Prostate gland (tissue), 2 donors: Measurements from ENCODE around the gene RPP30. TPM values are rescaled to one million over a fixed set of nuclear protein-coding genes. Genes with fewer than 3 reads are reported as not detected.

ENCODE experiments used
- DNase-seq: peaks from one replicate; pipeline ENCODE4 v3.0.0-alpha.2; 2019; ENCODE audit warnings: low spot score
- H3K27ac ChIP-seq, 2 donors: fragments of 200-600 bp; sonication (generic); 2 replicates each; pipeline ENCODE4 v1.5.1; 2017 to 2019
- H3K27me3 ChIP-seq: fragments of 200-600 bp; sonication (generic); replicated peaks from 2 replicates; pipeline ENCODE4 v1.5.1; 2019; ENCODE audit not compliant: insufficient read depth
- H3K36me3 ChIP-seq, 2 donors: fragments of 200-600 bp; sonication (generic); 1 replicate in 1 of 2; 2 replicates in 1 of 2; pipeline versions ENCODE4 v1.5.1 to v1.8.1; 2017 to 2019
- H3K4me1 ChIP-seq: fragments of 200-600 bp; sonication (generic); replicated peaks from 2 replicates; pipeline ENCODE4 v1.5.1; 2019
- H3K4me3 ChIP-seq, 2 donors: fragments of 200-600 bp; sonication (generic); 2 replicates each; pipeline ENCODE4 v1.5.1; 2017 to 2019
- H3K9me3 ChIP-seq: fragments of 200-600 bp; sonication (generic); 2 replicates; pipeline ENCODE4 v1.5.1; 2017
- POLR2A ChIP-seq: fragments of 450-650 bp; IDR thresholded peaks from one replicate; pipeline ENCODE4 v1.6.1; 2016; ENCODE audit warnings: antibody characterized with exemption, mild to moderate bottlenecking
- POLR2AphosphoS5 ChIP-seq: sonication (generic); formaldehyde crosslinking; IDR thresholded peaks from one replicate; pipeline ENCODE4 v1.6.1; 2017; ENCODE audit warnings: antibody characterized with exemption
- WGBS: methylation state at CpG from one replicate; pipeline ENCODE4 v1.1.5; 2018; 5-methylcytosine and 5-hydroxymethylcytosine counted together
- intact Hi-C: fragments of 100-400 bp; cut with DNase I; formaldehyde crosslinking; loops from one replicate; pipeline ENCODE4 v1.14.2; 2022
- total RNA-seq, 2 donors: library from RNA; depleted of rRNA; stranded (reverse); fragments of >200 nt; gene quantifications; one replicate each; pipeline ENCODE4 v1.1.0, GENCODE V29; 2016
- TF ChIP-seq, protein P1 (sequence below), 4 experiments: fragments of 200-600 bp in 2 of 4; fragments of 450-650 bp in 2 of 4; sonication (generic) in 2 of 4; IDR thresholded peaks; 1 replicate in 3 of 4; 2 replicates in 1 of 4; pipeline ENCODE4 v1.5.1; 2016 to 2019; ENCODE audit warnings: antibody characterized with exemption in 4 of 4, mild to moderate bottlenecking in 2 of 4, moderate library complexity in 2 of 4

Gene RPP30
- 10 to 100 TPM; 37.1 to 43.6 TPM for total RNA-seq

DNA sequence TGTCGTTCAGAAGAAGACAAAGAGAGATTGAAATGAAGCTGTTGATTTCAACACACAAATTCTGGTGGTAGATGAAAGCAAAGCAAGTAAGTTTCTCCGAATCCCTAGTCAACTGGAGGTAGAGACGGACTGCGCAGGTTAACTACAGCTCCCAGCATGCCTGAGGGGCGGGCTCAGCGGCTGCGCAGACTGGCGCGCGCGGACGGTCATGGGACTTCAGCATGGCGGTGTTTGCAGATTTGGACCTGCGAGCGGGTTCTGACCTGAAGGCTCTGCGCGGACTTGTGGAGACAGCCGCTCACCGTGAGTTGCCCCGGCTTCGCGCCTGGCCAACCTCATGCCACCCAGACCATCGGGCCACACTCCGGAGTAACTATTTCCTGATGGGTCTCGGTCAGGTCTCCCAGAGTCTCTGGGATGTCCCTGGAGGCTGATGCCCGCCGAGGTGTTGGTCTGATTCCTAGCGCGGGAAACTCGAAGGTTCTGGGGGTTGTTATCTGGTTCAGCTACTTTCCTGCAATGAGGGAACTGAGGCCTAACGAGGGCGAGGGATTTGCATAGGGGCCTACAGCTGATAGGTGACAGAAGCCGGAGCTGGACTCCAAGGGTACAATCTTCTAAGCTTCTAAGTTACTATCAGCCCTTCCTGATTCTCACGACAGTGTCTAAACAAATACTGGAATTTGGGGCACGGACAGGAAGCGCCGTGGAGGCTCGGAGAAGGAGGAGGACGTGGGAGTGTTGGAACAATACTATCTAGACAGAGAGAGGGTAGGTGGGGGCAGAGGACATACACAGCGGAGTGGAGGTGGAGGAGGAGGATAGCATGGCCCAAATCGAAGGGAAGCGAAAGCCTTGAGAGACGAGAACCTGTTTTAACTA, at the start of gene RPP30:
Gene RPP30, plus strand, starts transcription at position 209 of the 882 bp plus-strand sequence. Its CDS starts 13 bp downstream, at position 222.
- intact Hi-C loops, result no loop called here
- under 1% methylated on average over 43 of the region's 43 CpGs for WGBS
- no peaks in the 10 kb centered on the region for H3K36me3 ChIP-seq
- peaks cover 4% of the 10 kb centered on the region for H3K4me1 ChIP-seq
- TF ChIP-seq, protein P1, sequence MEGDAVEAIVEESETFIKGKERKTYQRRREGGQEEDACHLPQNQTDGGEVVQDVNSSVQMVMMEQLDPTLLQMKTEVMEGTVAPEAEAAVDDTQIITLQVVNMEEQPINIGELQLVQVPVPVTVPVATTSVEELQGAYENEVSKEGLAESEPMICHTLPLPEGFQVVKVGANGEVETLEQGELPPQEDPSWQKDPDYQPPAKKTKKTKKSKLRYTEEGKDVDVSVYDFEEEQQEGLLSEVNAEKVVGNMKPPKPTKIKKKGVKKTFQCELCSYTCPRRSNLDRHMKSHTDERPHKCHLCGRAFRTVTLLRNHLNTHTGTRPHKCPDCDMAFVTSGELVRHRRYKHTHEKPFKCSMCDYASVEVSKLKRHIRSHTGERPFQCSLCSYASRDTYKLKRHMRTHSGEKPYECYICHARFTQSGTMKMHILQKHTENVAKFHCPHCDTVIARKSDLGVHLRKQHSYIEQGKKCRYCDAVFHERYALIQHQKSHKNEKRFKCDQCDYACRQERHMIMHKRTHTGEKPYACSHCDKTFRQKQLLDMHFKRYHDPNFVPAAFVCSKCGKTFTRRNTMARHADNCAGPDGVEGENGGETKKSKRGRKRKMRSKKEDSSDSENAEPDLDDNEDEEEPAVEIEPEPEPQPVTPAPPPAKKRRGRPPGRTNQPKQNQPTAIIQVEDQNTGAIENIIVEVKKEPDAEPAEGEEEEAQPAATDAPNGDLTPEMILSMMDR (IDR thresholded peaks at IDR 0.05), result peak in 1 of 4 experiments; percentile 11
- peak; percentile 96 for TF ChIP-seq POLR2AphosphoS5
- TF ChIP-seq POLR2A, result peak; percentile 26
- H3K27ac ChIP-seq, result peak within 1 kb of the TSS; percentile 63 to 67
- no peaks in the 10 kb centered on the region for H3K27me3 ChIP-seq
- no peaks in the 10 kb centered on the region for H3K9me3 ChIP-seq
- H3K4me3 ChIP-seq, result peak within 1 kb of the TSS; percentile 60 to 63
- peak; percentile 82 for DNase-seq

DNA sequence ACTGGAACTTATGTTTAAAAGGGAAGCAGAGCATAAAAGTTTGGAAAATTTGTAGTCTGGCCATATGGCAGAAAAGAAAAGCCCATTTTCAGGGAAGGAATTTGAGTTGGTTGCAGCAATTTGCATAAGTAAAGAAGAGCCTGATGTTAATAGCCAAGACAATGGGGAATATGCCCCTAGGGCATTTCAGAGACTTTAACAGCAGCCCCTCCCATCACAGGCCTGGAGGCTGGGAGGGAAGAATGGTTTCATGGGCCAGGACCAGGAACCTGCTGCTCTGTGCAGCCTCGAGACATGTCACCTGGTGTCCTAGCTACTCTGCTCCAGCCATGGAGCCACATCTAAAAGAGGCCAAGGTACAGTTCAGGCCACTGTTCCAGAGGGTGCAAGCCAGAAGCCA, 49.3 kb upstream of the RPP30 start:
- H3K9me3 ChIP-seq, result no peaks in the 10 kb centered on the region
- intact Hi-C loops, result no loop called here
- TF ChIP-seq, protein P1 (IDR thresholded peaks at IDR 0.05), result no peak
- no peak for TF ChIP-seq POLR2AphosphoS5
- no peak for TF ChIP-seq POLR2A
- H3K4me1 ChIP-seq, result no peaks in the 10 kb centered on the region
- DNase-seq, result no peak
- H3K36me3 ChIP-seq, result no peaks in the 10 kb centered on the region
- WGBS, result 100% methylated on average over 1 of the region's 1 CpG
- H3K27me3 ChIP-seq, result no peaks in the 10 kb centered on the region
- H3K27ac ChIP-seq, result no peak overlapping the region
- no peak overlapping the region for H3K4me3 ChIP-seq

DNA sequence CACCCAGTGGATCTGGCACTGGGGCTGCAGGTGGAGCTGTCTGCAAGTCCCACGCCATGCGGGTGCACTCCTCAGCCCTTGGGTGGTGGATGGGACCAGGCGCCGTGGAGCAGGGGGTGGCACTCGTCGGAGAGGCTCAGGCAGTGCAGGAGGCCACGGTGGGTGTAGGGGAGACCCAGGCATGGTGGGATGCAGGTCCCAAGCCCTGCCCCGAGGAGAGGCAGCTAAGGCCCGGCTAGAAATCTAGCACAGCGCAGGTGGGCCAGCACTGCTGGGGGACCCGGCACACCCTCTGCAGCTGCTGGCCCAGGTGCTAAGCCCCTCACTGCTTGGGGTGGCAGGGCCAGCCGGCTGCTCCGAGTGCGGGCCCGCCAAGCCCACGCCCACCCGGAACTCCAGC, 39.7 kb upstream of the RPP30 start:
- WGBS, result 86% methylated on average over 8 of the region's 17 CpGs
- Histone ChIP-seq H3K4me3 (no peak overlapping the region), H3K9me3 (no peaks in the 10 kb centered on the region), H3K36me3 (no peaks in the 10 kb centered on the region), H3K27me3 (no peaks in the 10 kb centered on the region), H3K4me1 (no peaks in the 10 kb centered on the region), H3K27ac (no peak overlapping the region)
- intact Hi-C loops, result no loop called here
- TF ChIP-seq POLR2A (no peak), POLR2AphosphoS5 (no peak)
- TF ChIP-seq, protein P1 (IDR thresholded peaks at IDR 0.05), result no peak
- no peak for DNase-seq

DNA sequence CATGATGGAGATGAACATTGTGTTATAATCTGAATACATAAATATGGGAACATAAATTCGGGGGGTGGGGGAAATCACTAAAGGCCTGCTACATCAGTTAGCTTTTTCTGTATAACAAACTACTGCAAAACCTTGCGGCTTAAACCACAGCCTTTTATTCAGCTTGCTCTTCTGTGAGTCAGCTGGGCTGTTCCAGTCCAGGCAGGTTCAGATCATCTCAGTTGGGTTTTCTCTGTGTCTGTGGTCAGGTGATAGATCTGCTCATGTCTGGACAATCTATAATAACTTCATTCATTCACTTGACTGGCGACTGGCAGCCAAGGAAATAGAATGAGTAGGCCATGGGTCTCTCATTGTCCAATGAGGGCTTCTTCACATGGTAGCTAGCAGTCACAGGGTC, 37.4 kb upstream of the RPP30 start:
- TF ChIP-seq POLR2AphosphoS5 (no peak), POLR2A (no peak)
- TF ChIP-seq, protein P1 (IDR thresholded peaks at IDR 0.05), result no peak
- Histone ChIP-seq H3K4me1 (no peaks in the 10 kb centered on the region), H3K27ac (no peak overlapping the region), H3K27me3 (no peaks in the 10 kb centered on the region), H3K9me3 (no peaks in the 10 kb centered on the region), H3K36me3 (no peaks in the 10 kb centered on the region), H3K4me3 (no peak overlapping the region)
- intact Hi-C loops, result no loop called here
- no peak for DNase-seq
- 59% methylated on average over 3 of the region's 3 CpGs for WGBS

DNA sequence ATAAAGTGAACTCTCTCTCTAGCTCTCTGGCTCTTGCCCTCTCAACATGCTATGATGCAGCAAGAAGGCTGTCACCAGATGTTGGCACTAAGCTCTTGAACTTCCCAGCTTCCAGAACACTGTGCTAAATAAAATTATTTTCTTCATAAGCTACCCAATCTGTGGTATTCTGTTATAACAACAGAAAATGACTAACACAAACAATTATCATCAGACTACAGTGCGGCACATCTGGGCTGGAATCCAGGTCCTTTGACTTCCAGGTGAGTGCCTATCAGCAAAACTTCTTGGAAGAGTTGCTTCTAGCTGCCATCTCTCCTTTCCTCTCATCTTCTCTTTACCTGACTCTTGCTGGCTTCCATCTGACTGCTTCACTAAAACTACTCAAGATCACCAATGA, 34.3 kb upstream of the RPP30 start:
- no peaks in the 10 kb centered on the region for H3K4me1 ChIP-seq
- H3K36me3 ChIP-seq, result no peaks in the 10 kb centered on the region
- intact Hi-C loops, result no loop called here
- TF ChIP-seq, protein P1 (IDR thresholded peaks at IDR 0.05), result no peak
- TF ChIP-seq POLR2A, result no peak
- no peak for TF ChIP-seq POLR2AphosphoS5
- H3K27me3 ChIP-seq, result no peaks in the 10 kb centered on the region
- no peaks in the 10 kb centered on the region for H3K9me3 ChIP-seq
- no peak overlapping the region for H3K27ac ChIP-seq
- DNase-seq, result no peak
- WGBS, result 83% methylated on average over 1 of the region's 1 CpG
- no peak overlapping the region for H3K4me3 ChIP-seq
